GM19463 (cell line): ENCODE measurements around the gene VWA5A.
"Not testable (repeated sequence)": the region's sequence is repeated elsewhere in the genome, so short reads cannot be mapped to it uniquely, and the experiment has no call there.

Experiments
- ATAC-seq: cut with Tn5 transposase; IDR thresholded peaks from one replicate; pipeline ENCODE4 v1.9.1; 2021; ENCODE audit warnings: mild to moderate bottlenecking, moderate library complexity; ENCODE audit not compliant: unreplicated experiment

The VWA5A gene

DNA sequence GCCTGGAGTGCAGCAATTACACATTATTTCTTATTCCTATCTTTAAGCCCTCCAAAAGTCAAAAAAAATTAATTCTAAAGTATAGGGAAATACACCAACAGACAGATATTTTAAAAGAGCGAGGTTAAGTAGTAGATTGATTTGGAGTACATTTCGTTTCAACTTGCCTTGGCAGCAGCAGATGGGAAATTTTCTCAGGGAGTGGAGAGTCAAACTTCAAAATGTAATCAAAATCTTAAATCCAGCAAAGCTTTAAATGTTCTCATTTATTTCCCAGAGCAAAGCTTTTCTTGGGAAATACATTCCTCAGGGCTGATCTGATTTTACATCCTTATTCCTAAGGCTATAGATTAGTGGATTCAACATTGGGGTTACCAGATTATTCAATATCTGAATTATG, 21.9 kb upstream of the VWA5A start:
- ATAC-seq, result no peak

DNA sequence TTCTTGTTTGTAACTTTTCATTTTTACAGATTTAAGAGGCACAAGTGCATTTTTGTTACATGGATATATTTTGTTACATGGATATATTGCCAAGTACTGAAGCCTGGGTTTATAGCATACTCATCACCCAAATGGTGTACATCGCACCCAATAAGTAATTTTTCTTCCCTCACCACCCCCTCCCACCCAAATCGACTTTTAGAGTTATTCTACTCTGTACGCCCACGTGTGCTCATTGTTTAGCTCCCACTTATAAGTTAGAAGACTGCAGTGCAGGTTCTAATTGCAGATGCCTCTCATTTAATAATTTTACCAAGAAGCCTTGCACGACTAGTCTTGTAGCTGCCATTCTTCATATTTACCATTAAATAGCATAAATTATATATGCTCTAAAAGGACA, 20.5 kb upstream of the VWA5A start:
- no peak for ATAC-seq

- no peak for ATAC-seq
Measured at GRCh38 chr11:124096364-124096763, 18.9 kb upstream of the VWA5A start.

DNA sequence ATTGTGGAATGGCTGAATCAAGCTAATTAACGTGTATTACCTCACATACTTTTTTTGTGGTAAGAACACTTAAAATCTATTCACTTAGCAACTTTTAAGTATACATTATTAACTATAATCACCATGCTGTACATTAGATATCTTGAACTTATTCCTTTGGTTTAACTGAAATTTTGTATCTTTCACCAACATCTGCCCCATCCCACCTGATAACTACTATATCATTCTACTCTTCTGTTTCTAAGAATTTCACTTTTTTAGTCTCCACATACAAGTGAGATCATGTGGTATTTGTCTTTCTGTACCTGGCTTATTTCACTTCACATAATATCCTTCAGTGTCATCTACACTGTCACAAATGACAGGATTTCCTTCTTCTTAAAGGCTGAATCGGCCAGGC, 17.1 kb upstream of the VWA5A start:
- no peak for ATAC-seq

- no peak for ATAC-seq
Measured at GRCh38 chr11:124101737-124102136, 13.5 kb upstream of the VWA5A start.

GRCh38 chr11:124108156-124108555, 7.1 kb upstream of the VWA5A start:
- ATAC-seq, result no peak

DNA sequence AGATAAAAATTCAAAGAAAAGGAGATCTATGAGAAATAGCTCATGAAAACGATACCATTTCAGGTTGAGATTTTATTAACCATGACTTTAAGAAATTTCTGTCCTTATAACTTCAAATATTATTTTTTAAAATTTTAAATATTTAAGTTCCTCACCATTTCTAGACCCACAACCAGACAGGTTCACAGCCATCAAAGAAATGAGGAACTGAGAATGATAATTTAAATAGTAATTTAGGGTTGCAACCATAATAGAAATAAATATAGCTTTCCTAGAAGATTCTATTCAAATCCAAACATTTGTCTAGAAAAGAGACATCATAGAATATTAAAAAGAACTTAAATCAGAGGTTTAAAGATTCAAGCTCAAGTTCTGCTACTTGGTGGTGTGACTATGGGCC, 5.9 kb upstream of the VWA5A start:
- no peak for ATAC-seq

DNA sequence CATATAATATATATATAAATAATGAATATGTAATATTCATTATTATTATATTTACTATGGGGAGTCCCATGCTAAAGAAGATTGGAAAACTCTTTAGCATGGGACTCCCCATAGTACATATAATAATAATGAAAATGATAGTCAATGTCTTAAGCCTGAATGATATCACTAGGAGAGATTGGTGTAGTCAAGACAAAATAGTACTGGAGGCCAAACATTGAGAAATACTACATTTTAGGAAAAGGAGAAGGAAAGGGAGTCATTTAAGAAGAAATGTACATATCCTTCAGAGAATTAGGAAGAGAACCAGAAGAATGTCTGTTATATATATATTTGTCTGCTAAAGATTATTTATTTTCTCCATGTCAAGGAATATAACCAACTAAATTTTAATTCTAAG, 5.0 kb upstream of the VWA5A start:
- ATAC-seq, result no peak

DNA sequence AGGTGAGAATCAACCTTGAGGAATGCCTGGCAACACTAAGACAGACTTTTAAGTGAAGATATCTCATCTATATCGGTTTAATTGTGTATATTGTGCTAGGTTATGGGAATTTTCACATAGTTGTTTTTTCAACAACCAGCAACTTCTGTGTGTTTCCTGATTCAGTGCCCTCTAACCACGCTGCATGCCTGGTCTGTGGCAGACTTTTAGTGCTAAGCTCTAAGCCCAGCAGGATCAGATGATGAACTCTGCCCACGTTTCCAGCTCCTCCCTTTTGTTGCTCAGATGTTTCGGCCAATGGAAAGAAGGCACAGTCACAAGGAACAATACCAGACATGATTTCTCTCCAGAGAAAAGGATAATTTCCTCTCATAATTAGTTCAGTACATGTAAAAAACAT, 1.4 kb upstream of the VWA5A start:
- ATAC-seq, result no peak

DNA sequence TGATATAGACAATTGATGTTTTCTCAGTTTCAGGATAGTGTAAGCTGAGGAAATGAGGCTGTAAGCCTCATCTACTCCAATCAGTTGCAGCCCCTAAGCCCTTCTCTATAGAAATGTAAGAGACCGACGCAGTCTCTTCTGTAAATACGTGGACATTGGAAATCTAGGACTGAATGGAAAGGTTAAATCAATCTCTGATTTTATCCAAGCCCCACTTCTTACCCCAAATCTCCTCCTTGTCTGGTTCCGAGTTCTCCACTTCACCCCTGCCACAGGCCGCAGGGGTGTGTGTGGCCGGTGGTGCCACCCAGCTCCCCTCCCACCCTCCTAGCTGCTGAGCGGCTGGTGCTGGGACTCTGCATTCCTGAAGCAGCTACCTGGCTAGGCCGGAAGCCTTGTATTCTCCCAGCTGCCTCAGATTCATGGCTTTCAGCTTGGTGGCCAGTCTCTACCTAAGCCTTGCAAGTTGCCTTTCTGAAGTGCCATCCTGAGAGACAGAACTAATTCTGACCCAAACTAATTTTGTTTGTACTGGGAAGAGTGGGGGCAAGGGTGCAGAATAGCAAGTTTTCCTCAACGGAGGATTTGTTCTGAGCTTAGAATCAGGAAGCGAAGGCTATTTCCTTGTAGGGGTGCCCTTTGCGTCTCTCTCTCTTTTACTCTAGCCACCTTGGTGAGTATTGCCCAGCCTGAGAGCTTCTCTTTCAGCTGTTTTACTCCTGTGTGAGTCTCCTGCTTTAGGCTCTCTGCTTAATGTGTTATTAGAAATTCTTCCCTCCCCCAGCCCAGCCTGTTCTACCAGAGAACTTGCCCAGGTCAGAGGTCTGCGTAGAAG, 749 bp downstream of the VWA5A start:
- peak; percentile 13 for ATAC-seq

- ATAC-seq, result no peak
Measured at GRCh38 chr11:124119103-124119502, 3.9 kb downstream of the VWA5A start.

- no peak for ATAC-seq
Measured at GRCh38 chr11:124120891-124121290, 5.6 kb downstream of the VWA5A start.

DNA sequence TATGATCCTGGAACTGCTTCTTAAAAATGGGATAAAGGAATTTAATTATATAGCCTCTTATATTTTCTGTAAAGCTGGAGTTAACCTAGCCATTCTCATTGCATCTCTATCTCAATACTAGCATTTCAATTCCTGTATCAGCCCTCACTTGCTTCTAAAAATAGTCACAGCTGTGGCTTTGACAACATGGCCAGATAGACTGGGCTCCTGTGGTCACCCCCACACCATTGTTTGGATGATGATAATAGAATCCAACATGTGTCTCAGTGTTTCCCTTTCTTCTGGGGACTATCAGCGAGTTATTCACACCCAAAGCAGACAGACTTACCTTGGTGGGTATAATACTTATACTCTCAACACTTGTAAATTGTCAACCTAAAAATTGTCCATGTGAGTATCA, 6.9 kb downstream of the VWA5A start:
- no peak for ATAC-seq

- no peak for ATAC-seq
Measured at GRCh38 chr11:124123622-124124021, 8.4 kb downstream of the VWA5A start.

DNA sequence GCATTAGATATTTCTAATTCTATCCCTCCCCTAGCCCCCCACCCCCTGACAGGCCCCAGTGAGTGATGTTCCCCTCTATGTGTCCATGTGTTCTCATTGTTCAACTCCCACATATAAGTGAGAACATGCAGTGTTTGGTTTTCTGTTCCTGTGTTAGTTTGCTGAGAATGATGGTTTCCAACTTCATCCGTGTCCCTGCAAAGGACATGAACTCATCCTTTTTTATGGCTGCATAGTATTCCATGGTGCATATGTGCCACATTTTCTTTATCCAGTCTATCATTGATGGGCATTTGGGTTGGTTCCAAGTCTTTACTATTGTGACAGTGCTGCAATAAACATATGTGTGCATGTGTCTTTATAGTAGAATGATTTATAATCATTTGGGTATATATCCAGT, 11.9 kb downstream of the VWA5A start:
- ATAC-seq, result not testable (repeated sequence)

- ATAC-seq, result no peak
Measured at GRCh38 chr11:124143034-124143433, 27.8 kb downstream of the VWA5A start.

- ATAC-seq, result no peak
Measured at GRCh38 chr11:124147951-124148350, 32.7 kb downstream of the VWA5A start.

DNA sequence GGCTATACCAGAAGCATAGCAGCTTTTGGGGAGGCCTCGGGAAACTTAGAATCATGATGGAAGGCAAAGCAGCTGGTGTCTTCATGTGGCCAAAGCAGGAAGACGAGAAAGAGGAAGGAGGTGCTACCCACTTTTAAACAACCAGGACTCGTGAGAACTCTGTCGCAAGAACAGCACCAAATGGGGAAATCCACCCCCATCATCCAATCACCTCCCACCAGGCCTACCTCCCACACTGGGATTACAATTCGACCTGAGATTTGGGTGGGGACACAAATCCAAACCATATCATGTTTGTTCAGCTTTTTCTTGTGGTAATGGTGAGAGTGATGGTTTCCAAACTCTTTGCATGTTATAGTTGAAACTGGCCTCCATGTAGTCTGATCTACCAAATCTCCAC, 35.4 kb downstream of the VWA5A start:
- no peak for ATAC-seq

GRCh38 chr11:124152770-124153407, 37.6 kb downstream of the VWA5A start:
- no peak for ATAC-seq

DNA sequence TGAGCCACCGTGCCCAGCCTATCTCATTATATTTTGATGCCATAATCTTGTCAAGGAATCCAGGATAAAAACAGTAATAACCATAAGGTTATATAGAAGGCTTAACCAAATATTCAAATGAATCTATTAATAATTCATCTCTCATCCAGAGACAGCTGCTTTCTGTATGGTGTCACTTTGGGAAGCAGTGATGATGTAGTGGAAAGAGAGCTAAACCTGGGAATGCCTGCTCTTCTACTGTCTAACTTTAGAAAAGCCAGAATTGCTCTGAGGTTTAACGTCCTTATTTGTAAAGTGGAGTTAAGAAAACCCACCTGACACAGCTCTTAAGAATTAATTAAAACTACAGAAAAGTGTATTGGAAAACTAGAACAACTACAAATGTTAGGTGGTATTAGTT, 38.6 kb downstream of the VWA5A start:
- no peak for ATAC-seq

DNA sequence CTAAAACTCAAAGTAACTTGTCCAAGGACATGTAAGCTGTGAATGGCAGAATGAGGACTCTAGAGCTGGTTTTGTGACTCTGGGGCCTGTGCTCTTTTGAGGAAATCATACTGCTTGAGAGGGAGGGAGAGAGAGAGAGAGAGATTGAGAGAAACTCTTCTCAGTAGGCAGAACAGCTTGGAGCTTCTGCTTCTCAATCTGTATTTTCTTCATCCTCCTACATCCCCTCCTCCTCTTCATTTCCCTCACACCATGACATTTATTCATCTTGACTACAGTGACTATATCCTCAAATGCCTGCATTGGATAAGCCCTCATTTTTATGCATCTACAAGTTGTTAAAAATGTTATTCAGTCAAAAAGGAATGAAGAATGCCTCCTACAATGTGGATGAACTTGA, 44.2 kb downstream of the VWA5A start:
- ATAC-seq, result no peak

- ATAC-seq, result no peak
Measured at GRCh38 chr11:124160986-124161385, 45.7 kb downstream of the VWA5A start.

DNA sequence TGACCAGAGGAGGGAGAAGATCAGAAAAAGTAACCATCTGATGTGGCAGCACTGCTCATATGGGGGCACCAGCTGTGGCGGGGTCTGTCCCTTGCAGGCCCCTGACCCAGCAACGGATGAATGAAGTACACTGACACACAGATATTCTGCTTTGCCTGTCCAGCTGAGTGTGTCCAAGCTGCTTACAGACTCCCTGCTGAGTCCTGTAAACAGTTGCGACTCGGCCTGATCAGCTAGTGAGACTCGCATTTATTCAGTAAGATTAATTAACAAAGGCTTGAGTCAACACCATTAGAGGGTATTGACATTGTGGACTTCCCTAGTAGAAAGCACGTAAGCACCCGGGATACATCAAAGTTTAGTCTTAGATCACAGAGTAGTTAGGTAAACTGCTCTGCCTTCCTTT, 52.6 kb downstream of the VWA5A start:
- no peak for ATAC-seq
